Raji (cell line): Measurements from ENCODE around the gene TRIM33.

ENCODE experiments used
- POLR2A ChIP-seq: IDR thresholded peaks from 2 replicates; pipeline ENCODE4 v1.6.1; 2011; ENCODE audit warnings: low read depth, low read length, control low read depth; ENCODE audit not compliant: insufficient read depth

Gene TRIM33

GRCh38 chr1:114455102-114455785 lies 55.8 kb downstream of the TRIM33 start:
- TF ChIP-seq POLR2A = no peak

GRCh38 chr1:114454539-114454938 lies 56.5 kb downstream of the TRIM33 start:
- TF ChIP-seq POLR2A = no peak

GRCh38 chr1:114453361-114453784 lies 57.6 kb downstream of the TRIM33 start:
- no peak for TF ChIP-seq POLR2A

- TF ChIP-seq POLR2A = no peak
Observed at GRCh38 chr1:114448370-114449036, 62.5 kb downstream of the TRIM33 start.

- TF ChIP-seq POLR2A = no peak
Observed at GRCh38 chr1:114446198-114446597, 64.8 kb downstream of the TRIM33 start.

GRCh38 chr1:114441332-114441731 lies 69.7 kb downstream of the TRIM33 start:
- no peak for TF ChIP-seq POLR2A

- no peak for TF ChIP-seq POLR2A
Observed at GRCh38 chr1:114439369-114439768, 71.6 kb downstream of the TRIM33 start.

GRCh38 chr1:114437812-114438211 lies 73.2 kb downstream of the TRIM33 start:
- TF ChIP-seq POLR2A = no peak

- no peak for TF ChIP-seq POLR2A
Observed at GRCh38 chr1:114436799-114437198, 74.2 kb downstream of the TRIM33 start.

- TF ChIP-seq POLR2A = no peak
Observed at GRCh38 chr1:114435088-114435715, 75.8 kb downstream of the TRIM33 start.

GRCh38 chr1:114431026-114431425 lies 80.0 kb downstream of the TRIM33 start:
- TF ChIP-seq POLR2A = no peak

GRCh38 chr1:114428083-114428754 lies 82.8 kb downstream of the TRIM33 start:
- TF ChIP-seq POLR2A = no peak

GRCh38 chr1:114427612-114428011 lies 83.4 kb downstream of the TRIM33 start:
- TF ChIP-seq POLR2A = no peak

GRCh38 chr1:114423455-114423854 lies 87.5 kb downstream of the TRIM33 start:
- no peak for TF ChIP-seq POLR2A

GRCh38 chr1:114397601-114398000 lies 113.4 kb downstream of the TRIM33 start:
- no peak for TF ChIP-seq POLR2A

GRCh38 chr1:114395863-114396262 lies 115.1 kb downstream of the TRIM33 start:
- TF ChIP-seq POLR2A = no peak

GRCh38 chr1:114390960-114391359 lies 120.0 kb downstream of the TRIM33 start:
- TF ChIP-seq POLR2A = no peak
